ENCODE measurements around the gene RANBP17. TPM values are rescaled to one million over a fixed set of nuclear protein-coding genes. Genes with fewer than 3 reads are reported as not detected.

Gene RANBP17
- total RNA-seq, 4 donors from 2014 or later: 0.38 to 5.1 (median 1.4) TPM

DNA sequence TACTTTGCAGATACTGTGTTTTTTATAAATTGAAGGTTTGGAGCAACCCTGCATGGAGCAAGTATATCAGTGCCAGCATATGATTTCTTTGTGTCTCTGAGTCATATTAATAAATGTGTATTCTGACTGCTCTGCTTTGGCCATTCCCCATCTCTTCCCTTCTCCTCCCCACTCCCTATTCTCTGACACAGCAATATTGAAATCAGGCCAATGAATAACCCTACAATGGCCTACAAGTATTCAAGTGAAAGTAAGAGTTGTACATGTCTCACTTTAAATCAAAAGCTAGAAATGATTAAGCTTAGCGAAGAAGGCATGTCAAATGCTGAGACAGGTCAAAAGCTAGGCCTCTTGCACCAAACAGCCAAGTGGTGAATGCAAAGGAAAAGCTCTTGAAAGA, 365.0 kb downstream of the RANBP17 start:
- no peak overlapping the region for H3K4me3 ChIP-seq (ENCODE audit: low read depth, poor library complexity, severe bottlenecking)
- WGBS, 2 donors: 94 to 96% methylated on average over 1 of the region's 1 CpG
- no peak for DNase-seq (ENCODE audit: low spot score in 2 of 2)
- intact Hi-C loops (cut with DNase I; ENCODE audit: low total_unique reads): no loop called here
- TF ChIP-seq POLR2A (IDR thresholded peaks at IDR 0.05): no peak
- TF ChIP-seq, protein P1, sequence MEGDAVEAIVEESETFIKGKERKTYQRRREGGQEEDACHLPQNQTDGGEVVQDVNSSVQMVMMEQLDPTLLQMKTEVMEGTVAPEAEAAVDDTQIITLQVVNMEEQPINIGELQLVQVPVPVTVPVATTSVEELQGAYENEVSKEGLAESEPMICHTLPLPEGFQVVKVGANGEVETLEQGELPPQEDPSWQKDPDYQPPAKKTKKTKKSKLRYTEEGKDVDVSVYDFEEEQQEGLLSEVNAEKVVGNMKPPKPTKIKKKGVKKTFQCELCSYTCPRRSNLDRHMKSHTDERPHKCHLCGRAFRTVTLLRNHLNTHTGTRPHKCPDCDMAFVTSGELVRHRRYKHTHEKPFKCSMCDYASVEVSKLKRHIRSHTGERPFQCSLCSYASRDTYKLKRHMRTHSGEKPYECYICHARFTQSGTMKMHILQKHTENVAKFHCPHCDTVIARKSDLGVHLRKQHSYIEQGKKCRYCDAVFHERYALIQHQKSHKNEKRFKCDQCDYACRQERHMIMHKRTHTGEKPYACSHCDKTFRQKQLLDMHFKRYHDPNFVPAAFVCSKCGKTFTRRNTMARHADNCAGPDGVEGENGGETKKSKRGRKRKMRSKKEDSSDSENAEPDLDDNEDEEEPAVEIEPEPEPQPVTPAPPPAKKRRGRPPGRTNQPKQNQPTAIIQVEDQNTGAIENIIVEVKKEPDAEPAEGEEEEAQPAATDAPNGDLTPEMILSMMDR (IDR thresholded peaks at IDR 0.05): no peak

DNA sequence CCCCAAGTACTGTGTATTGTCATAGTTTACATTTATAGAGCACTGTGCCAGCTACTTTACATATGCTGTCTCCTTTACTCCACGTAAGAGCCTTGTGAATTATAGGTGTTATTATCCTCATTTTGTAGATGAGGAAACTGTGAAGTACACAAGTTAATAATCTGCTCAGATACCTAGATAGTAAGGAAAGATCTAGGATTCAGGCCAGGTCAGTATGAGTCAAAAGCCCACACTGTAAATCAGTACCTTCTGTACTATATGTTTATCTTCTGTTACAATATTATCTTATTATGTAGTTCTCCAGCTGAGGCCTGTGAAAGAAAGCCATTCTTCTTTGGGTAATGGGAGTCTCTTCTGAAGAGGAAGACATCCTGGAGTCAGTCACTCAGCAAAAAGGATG, 374.8 kb downstream of the RANBP17 start:
- no peak overlapping the region for H3K4me3 ChIP-seq (ENCODE audit: low read depth, poor library complexity, severe bottlenecking)
- no peak for DNase-seq (ENCODE audit: low spot score in 2 of 2)
- WGBS, 2 donors: 66 to 71% methylated on average over 1 of the region's 1 CpG
- TF ChIP-seq, protein P1 (IDR thresholded peaks at IDR 0.05): no peak
- TF ChIP-seq POLR2A (IDR thresholded peaks at IDR 0.05): no peak
- intact Hi-C loops (cut with DNase I; ENCODE audit: low total_unique reads): no loop called here

DNA sequence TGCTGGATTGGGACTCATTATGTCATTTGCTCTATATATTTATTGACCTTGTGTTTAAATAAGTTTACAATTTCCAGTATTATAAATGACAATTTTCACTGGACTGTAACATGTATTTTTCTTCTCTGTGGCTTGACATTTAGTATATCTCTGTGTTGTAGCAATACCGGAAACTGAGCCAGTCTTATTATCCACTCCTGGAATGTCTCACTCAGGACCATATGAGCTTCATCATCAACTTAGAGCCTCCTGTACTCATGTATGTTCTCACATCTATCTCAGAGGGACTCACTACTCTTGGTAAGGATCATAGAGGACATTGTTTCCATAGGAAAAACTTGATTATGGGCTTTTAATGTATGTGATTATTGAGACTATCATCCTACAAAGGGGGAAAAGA, 380.7 kb downstream of the RANBP17 start:
- no peak for DNase-seq (ENCODE audit: low spot score in 2 of 2)
- intact Hi-C loops (cut with DNase I; ENCODE audit: low total_unique reads): no loop called here
- H3K4me3 ChIP-seq (ENCODE audit: low read depth, poor library complexity, severe bottlenecking): no peak overlapping the region
- no peak for TF ChIP-seq POLR2A (IDR thresholded peaks at IDR 0.05)
- TF ChIP-seq, protein P1 (IDR thresholded peaks at IDR 0.05): no peak
- 90 to 93% methylated on average over 1 of the region's 1 CpG for WGBS, 2 donors

DNA sequence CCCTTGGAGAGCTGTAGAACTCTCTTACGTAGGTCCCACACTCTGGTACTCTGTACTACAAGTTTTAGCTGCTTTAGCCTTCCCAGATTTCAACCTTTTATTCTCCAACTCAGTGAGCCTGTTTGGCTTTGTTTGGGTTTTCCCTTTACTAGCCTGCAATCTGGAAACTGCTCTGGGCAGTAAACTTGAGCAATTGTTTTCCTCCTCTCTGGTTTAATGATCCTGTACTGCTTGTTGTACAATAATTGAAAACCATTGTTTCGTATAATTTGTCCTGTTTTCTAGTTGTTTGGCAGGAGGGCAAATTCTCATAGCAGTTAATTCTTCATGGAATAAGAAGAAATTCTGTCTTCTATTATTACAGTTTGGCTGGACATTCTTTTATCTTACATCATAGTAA, 384.4 kb downstream of the RANBP17 start:
- no peak for DNase-seq (ENCODE audit: low spot score in 2 of 2)
- no peak for TF ChIP-seq POLR2A (IDR thresholded peaks at IDR 0.05)
- TF ChIP-seq, protein P1 (IDR thresholded peaks at IDR 0.05): no peak
- intact Hi-C loops (cut with DNase I; ENCODE audit: low total_unique reads): no loop called here
- H3K4me3 ChIP-seq (ENCODE audit: low read depth, poor library complexity, severe bottlenecking): no peak overlapping the region
- 77 to 87% methylated on average over 2 of the region's 2 CpGs for WGBS, 2 donors

DNA sequence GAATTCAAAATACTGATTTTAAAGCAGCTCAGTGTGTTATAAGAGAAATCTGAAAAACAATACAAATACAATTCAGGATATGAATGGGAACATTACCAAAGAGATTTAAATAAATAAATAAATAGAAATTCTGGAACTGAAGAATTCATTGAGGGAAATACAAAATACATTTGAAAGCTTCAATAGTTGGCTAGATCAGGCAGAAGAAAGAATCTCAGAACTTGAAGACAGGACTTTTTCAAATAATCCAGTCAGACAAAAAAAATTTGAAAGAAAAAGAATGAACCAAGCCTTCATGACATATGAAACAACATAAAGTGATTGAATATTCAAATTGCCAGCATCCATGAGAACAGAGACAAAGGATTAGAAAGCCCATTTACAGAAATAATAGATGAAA, 387.6 kb downstream of the RANBP17 start:
- DNase-seq (ENCODE audit: low spot score in 2 of 2): no peak
- no peak overlapping the region for H3K4me3 ChIP-seq (ENCODE audit: low read depth, poor library complexity, severe bottlenecking)
- no peak for TF ChIP-seq POLR2A (IDR thresholded peaks at IDR 0.05)
- TF ChIP-seq, protein P1 (IDR thresholded peaks at IDR 0.05): no peak
- intact Hi-C loops (cut with DNase I; ENCODE audit: low total_unique reads): no loop called here

DNA sequence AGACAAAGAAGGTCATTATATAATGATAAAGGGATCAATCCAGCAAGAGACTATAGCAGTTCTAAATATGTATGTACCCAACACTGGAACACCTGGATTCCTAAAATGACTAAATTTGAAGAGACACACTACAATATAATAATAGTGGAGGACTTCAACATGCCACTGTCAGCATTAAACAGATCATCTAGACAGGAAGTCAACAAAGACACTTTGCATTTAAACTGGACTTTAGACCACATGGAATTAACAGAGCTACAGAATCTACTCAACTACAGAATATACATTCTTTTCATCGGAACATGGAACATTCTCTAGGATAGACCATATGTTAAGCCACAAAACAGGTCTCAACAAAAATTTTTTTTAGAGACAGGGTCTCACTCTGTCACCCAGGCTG, 388.9 kb downstream of the RANBP17 start:
- WGBS, 2 donors: 93 to 94% methylated on average over 1 of the region's 1 CpG
- intact Hi-C loops (cut with DNase I; ENCODE audit: low total_unique reads): no loop called here
- no peak for DNase-seq (ENCODE audit: low spot score in 2 of 2)
- TF ChIP-seq, protein P1 (IDR thresholded peaks at IDR 0.05): no peak
- no peak for TF ChIP-seq POLR2A (IDR thresholded peaks at IDR 0.05)
- no peak overlapping the region for H3K4me3 ChIP-seq (ENCODE audit: low read depth, poor library complexity, severe bottlenecking)

Data from lower leg skin (tissue), 4 donors.